Measurements from ENCODE around the gene MEGF11.

GRCh38 chr15:66296186-66296585, 42.6 kb upstream of the MEGF11 start:
- no peak for TF ChIP-seq CTCF (IDR thresholded peaks at IDR 0.05)
- no peak for TF ChIP-seq POLR2A (IDR thresholded peaks at IDR 0.05)
- no peak for TF ChIP-seq POLR2AphosphoS5 (IDR thresholded peaks at IDR 0.05)
